ENCODE data around the gene TRIM46.
"Not testable (repeated sequence)": the region's sequence is repeated elsewhere in the genome, so short reads cannot be mapped to it uniquely, and the experiment has no call there.

TRIM46 gene

DNA sequence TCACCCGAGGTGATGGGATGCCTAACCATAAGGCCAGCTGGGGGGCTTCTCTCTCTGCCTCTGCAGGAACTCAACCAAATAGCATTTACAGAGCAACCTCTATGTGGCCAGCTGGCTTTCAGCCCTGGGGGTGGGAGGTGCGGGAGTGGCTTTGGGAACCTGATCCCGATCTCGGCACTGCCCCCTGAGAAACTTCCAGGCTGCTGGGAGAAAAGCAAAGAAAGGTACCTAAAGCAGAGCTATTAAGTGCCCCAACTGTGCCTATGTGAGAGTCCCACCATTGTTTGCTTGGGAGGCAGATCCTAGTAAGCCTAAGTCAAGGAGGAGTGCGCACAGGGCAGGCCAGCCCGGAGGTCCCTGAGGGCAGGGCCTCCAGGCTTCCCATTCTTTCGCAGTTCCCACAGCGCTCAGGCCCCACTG lies 7.6 kb upstream of the TRIM46 start:
- TF ChIP-seq ZNF274 (IDR thresholded peaks at IDR 0.05; ENCODE audit: low read depth, low read length): no peak
- H3K4me3 ChIP-seq (ENCODE audit: low read length): no peak overlapping the region

DNA sequence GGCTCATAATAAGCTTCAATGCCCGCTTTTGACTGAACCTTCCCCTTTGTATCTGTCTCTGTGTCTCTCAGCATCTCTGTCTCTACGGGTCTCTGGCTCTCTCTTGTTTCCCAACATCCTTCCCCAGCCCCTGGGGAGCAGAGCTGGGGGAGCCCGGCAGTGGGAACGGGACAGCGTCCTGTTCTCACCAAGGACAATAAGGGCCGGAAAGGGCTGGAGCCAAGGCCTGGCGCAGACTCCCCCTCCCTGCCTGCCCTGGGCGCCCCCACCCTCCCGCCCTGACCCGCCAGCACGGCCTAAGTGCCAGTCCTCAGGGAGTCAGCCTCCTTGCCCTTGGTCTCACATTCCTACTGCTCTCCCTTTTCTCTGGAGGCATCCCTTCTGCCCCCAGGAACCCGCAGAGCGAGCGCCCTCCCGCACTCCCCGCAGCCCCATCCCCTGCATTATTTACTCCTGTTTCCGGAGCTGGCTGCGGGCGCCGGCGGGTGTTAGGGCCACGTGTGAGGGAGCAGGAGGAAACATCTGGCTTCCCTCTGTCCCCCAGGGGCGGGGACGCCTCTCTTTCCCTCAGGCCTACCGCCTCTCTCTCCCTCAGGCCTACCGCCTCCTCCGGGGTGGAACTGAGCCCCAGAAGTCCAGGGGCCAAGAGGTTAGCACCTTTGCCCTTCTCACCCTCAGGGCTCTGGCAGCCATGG lies 7.0 kb upstream of the TRIM46 start:
- H3K4me3 ChIP-seq (ENCODE audit: low read length): no peak overlapping the region
- no peak for TF ChIP-seq ZNF274 (IDR thresholded peaks at IDR 0.05; ENCODE audit: low read depth, low read length)

DNA sequence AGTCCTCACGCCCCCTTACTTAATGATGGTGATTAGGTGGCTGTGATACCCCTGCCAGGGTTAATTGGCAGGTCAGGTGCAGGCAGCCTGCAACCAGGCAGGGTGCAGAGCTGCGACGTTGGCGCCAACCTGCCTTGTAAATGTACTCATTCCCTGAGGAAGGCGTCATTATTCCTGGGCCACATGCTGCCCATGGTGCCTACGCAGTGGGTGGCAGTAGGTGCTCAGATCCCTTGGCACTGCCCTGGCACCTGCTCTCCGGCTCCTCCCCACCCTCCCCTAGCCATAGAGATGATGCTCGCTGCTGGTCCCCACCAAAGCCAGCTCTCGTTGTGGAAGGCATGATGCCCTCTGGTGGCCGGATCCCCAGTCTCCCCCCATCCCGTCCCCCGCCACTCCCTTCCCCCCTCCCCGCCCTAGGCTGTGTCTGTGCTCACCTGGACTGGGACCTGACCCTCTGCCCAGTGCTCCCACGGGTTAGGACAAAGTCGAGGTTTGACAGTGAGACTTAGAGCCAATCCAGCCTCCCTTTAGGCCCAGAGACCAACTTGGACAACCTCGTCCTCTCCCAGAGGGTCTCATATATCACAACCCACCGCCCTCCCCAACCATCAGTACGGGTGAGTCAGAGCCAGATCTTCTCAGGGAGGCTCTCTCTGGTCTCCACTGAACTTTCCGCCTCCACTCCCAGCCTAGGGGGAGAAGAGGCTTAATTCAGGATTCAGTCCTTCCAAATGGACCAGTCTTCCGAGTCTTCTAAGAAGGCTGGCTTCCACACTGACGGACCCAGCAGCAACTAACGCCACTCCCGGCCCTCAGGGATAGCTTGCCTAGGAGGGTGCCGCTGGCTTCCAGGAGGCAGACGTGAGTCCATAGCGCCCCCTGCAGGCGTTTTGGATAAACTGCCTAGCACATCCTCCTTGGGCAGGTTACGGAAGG lies 6.2 kb upstream of the TRIM46 start:
- TF ChIP-seq ZNF274 (IDR thresholded peaks at IDR 0.05; ENCODE audit: low read depth, low read length): no peak
- H3K4me3 ChIP-seq (ENCODE audit: low read length): no peak overlapping the region

DNA sequence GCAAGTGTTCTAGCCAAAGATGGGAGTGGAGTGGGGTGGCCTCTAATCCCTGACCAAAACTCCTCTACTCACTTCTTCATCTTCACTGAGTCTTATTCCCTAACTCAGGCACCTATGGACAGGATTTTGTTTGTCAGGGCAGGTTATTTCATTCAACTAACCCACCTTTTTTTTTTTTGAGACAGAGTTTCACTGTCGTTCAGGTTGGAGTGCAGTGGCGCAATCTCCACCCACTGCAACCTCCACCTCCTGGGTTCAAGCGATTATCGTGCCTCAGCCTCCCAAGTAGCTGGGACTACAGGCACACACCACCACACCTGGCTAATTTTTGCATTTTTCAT lies 5.6 kb upstream of the TRIM46 start:
- H3K4me3 ChIP-seq (ENCODE audit: low read length): not testable (repeated sequence)

DNA sequence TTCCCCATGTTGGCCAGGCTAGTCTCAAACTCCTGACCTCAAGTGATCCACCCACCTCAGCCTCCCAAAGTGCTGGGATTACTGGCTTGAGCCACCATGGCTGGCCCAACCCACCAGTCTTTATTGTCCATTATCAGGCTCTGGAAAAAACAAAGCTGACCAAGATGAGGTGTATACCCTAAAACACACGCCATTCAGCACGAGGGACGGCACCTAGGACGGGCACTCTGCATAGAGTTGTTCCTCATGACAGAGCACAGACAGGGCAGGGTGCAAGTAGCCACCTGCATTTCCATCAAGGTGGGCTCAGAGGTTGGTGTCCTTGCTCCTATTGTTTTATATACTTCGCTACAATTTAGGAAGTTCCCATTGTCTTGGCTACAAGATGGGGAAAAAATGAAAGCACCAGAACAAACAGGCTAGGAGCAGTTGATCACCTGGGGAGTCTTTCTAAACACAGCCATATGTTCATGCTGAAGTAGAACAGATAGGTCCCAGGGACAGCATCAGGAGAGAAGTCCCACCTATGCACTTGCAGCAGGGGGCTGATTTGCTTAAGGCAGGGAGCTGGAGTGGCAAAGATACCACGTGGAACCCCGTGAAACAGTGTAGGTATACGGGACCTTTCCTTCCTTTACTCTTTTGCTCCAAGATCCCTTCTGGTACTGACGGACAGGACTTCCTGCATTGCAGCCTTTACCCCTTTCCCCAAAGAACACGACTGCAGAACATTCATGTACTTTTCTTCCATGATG lies 5.0 kb upstream of the TRIM46 start:
- no peak for TF ChIP-seq ZNF274 (IDR thresholded peaks at IDR 0.05; ENCODE audit: low read depth, low read length)

DNA sequence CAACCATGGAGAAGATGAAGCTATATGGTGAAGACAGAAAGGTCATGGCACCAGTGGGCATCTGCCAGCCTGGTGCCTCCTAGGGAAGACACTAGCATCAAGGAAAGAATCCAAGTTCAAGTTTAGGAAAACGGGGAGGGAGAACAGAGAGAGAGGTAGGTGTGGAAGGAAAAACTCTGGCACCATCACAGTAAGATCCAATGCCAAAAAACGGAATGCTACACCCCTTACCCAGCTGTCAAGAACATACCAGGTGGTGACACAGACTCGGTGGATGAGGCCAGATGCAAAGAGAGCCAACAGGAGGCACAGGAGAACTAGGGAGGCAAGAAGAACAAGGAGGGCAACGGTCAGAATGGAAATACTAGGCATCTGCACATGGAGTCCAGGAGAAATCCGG lies 4.1 kb upstream of the TRIM46 start:
- H3K4me3 ChIP-seq (ENCODE audit: low read length): no peak overlapping the region
- TF ChIP-seq ZNF274 (IDR thresholded peaks at IDR 0.05; ENCODE audit: low read depth, low read length): no peak

More for the DNA sequence above, 5.0 kb upstream of the TRIM46 start:
- H3K4me3 ChIP-seq (ENCODE audit: low read length): no peak overlapping the region

DNA sequence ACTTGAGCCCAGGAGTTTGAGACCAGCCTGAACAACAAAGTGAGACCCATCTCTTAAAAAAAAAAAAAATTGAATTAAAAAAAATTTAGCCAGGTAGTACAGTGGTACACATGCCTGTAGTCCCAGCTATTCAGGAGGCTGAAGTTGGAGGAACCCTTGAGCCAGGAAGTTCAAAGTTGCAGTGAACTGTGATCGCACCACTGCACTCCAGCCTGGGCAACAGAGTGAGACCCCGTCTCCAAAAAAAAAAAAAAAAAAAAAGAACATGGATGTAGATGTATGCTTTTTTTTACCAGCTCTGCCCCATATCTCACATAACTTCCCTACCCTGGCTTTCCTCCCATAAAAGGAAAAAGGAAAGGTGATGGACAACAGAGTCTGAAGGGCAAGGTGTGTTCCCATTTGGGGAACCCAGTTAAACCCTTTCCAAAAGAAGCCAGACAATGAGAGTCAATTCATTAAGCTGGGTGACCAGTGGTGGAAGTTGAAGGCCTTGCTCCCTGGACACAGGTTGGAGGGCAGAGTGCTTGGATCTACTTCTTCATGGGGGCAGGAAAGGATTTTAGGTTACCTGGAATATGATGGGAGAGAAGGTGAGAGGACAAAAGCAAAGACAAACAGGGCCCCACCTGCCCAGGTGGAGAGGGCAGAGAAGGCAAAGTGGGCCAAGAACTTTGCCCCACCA lies 3.4 kb upstream of the TRIM46 start:
- no peak for TF ChIP-seq ZNF274 (IDR thresholded peaks at IDR 0.05; ENCODE audit: low read depth, low read length)
- H3K4me3 ChIP-seq (ENCODE audit: low read length): no peak overlapping the region

DNA sequence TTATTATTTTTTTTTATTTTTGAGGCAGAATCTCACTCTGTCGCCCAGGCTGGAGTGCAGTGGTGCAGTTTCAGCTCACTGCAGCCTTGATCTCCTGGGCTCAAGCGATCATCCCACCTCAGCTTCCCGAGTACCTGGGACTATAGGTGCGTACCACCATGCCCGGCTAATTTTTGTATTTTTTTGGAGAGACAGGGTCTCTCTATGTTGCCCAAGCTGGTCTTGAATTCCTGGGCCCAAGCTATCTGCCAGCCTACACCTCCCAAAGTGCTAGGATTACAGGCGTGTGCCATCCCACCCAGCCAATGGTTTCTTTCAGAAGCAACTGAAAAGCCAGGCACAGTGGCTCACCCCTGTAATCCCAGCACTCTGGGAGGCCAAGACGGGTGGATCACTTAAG lies 2.8 kb upstream of the TRIM46 start:
- no peak for TF ChIP-seq ZNF274 (IDR thresholded peaks at IDR 0.05; ENCODE audit: low read depth, low read length)
- H3K4me3 ChIP-seq (ENCODE audit: low read length): no peak overlapping the region

DNA sequence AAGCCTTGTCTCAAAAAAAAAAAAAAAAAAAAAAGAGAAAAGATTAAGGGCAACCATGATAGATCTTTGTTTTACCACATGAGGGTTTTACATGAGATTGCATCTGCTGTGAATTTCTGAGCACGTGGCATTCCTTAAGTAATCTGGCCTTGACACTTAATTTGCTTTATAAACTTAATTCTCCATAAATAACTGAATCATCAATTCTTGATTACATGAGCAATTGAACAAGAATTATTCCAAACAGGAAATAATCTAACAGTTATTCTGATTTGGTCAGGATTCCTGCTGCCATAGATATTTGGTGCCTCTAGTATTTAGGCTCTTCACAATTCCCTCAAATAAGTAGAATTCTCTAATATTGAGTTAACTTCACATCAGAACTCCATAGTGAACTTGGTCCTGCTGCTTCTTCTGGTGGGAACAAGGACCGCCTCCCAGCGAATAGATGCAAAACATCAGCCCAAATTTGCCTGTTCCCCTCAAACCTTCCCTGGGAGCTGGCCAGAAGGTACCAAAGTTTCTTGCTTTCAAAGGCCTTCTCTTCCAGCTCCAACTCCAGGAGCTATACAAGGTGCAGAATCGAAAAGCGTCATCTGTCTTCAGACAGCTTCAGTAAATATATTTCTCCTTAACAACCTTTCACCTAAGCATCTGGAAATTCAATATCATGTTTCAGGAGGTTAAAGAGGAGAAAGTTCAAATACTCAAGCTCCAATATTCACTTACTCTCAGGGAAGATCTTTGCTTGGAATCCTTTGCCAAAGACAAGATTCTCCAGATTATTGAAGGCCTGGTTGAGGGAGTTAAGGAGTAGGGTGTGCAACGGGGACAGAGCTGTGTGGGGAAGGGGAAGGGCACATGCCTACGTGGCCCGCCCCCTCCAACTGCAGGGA lies 1.6 kb upstream of the TRIM46 start:
- TF ChIP-seq ZNF274 (IDR thresholded peaks at IDR 0.05; ENCODE audit: low read depth, low read length): no peak

DNA sequence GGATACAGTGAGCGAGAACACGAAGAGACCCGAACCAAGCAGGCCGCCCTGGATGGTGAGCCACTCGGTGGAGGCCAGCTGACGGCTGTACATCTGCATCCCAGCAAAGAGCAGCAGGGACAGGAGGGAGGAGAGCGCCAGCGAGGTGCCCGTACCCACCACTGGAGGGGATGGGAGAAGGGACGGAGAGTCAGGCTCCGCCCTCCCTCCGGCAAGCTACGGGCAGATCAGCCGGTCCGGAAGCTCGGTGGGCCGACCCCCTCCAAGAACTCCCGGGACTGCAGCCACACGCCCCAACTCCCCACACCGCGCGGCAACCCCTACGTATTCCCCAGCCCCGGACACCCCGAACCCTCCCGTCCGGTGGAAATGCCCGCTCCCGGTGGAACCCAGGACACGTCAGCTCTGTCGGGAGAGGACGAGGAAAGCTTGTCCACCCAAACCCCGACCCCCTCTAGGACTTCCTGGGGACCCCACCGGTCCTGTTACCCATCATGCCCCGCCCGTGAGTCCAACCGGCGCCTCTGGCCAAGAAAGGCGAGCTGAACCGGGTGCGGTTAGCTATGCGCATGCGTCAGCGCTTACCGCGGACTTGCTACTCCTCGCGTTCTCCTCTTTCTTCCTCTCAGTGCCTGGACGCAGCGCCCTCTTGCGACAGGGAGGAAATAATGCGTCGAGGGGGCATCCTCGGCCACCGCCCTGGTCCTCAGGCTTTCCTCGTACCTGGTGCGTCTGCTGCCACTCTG lies 744 bp upstream of the TRIM46 start, which contains the start of gene KRTCAP2:
Gene KRTCAP2, minus strand, starts transcription at position 573 of the 746 bp plus-strand sequence. Its CDS starts 80 bp downstream, at position 493.
- no peak for TF ChIP-seq ZNF274 (IDR thresholded peaks at IDR 0.05; ENCODE audit: low read depth, low read length)
- peak within 1 kb of the TSS; percentile 93 for H3K4me3 ChIP-seq (ENCODE audit: low read length)

More for the DNA sequence above, 1.6 kb upstream of the TRIM46 start:
- peak overlapping the region; percentile 93 for H3K4me3 ChIP-seq (ENCODE audit: low read length)

DNA sequence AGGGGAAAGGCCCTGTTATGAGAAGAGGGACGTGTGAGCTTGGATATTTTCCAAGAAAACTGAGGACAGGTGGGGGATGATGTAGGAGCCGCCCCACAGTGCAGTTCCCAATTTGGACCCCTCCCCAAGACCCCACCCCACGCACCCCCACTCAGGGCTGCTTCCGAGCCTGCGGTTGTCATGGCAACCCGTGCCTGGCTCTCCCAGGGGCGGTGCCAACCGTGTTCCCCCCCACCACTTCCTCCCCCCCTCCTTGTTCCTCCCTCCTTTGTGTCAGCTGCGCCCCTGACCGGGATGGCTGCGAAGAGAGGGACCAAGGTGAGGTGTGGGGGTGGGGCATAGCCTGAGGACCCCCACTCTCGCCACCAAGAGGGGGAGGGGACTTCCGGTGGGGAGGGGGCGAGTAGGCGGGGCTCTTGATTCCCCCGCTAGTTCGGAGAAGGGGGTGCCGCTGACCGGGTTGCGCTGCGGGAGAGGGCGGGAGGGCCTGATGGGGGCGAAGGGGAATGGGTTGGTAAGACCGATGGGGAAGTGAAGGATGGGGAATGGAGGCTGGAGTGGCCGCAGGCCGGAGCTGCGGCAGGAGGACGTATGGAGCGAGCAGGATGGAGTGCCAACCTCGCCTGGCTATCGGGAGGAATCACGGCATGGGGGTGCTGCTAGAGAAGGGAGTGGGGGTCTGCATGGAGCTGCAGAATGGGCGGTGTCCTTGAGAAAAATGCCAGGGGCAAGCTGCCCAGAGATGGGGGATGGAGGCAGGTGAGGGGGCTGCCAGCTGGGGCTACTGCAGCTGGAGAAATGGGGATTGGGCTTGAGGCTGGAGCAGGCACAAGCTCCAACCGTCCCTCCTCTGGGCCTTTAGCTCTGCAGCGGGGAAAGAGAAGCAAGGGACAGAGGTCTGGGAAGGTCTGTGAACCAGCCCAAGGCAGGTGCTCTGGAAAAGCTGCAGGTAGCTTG lies 953 bp downstream of the TRIM46 start:
- peak overlapping the region; percentile 0; the same call in 1 of the 2 replicates for H3K4me3 ChIP-seq (ENCODE audit: low read length)
- TF ChIP-seq ZNF274 (IDR thresholded peaks at IDR 0.05; ENCODE audit: low read depth, low read length): no peak

All from GM08714 (cell line).